ENCODE results near the gene FNIP2. TPM values are rescaled to one million over a fixed set of nuclear protein-coding genes. Genes with fewer than 3 reads are reported as not detected.

Gene FNIP2
- total and polyA plus RNA-seq, 10 of the 15 experiments (the other 5 are each of a cell fraction or from before 2014, with no cell fraction given): 0.03 to 0.38 (median 0.15) TPM

DNA sequence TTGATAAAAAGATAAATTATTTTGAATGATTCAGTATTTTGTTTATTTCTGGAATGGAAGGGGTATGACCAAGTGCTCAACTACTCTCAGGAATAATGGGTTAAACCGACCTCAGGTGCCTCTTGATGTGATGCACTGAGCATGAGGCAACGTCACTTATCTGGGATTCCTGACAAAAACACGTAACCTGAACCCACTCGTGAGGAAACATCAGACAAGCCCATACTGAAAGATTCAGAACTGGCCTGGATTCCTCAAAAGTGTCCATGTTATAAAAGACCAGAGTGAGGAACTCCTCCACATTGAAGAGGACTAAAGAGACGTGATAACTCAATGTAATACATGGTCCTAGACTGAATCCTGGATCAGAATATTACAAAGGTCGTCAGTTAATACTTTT, 144.0 kb downstream of the FNIP2 start (continued):
- TF ChIP-seq, protein P1, sequence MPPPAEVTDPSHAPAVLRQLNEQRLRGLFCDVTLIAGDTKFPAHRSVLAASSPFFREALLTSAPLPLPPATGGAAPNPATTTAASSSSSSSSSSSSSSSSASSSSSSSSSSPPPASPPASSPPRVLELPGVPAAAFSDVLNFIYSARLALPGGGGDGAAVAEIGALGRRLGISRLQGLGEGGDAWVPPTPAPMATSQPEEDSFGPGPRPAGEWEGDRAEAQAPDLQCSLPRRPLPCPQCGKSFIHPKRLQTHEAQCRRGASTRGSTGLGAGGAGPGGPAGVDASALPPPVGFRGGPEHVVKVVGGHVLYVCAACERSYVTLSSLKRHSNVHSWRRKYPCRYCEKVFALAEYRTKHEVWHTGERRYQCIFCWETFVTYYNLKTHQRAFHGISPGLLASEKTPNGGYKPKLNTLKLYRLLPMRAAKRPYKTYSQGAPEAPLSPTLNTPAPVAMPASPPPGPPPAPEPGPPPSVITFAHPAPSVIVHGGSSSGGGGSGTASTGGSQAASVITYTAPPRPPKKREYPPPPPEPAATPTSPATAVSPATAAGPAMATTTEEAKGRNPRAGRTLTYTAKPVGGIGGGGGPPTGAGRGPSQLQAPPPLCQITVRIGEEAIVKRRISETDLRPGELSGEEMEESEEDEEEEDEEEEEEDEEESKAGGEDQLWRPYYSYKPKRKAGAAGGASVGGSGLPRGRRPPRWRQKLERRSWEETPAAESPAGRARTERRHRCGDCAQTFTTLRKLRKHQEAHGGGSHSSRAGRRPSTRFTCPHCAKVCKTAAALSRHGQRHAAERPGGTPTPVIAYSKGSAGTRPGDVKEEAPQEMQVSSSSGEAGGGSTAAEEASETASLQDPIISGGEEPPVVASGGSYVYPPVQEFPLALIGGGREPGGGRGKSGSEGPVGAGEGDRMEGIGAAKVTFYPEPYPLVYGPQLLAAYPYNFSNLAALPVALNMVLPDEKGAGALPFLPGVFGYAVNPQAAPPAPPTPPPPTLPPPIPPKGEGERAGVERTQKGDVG (CRISPR knock-in tag; IDR thresholded peaks at IDR 0.05): no peak
- TF ChIP-seq NRF1 (conservative IDR thresholded peaks at IDR 0.05; ENCODE audit: low read depth, low read length): no peak

DNA sequence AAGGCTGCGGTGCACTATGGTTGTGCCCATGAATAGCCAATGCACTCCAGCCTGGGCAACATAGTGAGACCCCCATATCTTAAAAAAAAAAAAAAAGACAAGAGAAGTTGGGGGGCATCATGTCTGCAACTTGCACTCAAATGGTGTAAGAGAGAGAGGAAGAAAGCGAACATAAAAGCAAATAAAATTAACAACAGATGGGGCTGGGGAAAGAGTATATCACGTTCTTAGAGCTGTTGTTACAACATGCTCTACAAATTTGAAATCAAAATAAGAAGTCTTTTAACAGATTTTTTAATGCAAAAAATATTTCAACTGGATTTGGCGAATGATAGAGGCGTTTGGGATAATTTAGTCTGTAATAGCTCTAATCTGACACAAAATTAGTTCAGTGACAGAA, 144.9 kb downstream of the FNIP2 start:
- Histone ChIP-seq H3K4me3 (no peak overlapping the region), H3K9ac (ENCODE audit: control insufficient read depth, insufficient read depth, low read length) (no peak overlapping the region), H3K4me2 (ENCODE audit: control insufficient read depth, insufficient read depth) (no peak overlapping the region), H3K79me2 (ENCODE audit: control insufficient read depth, insufficient read depth, low read length) (no peaks in the 10 kb centered on the region), H3K9me3 (replicated peaks; ENCODE audit: control insufficient read depth, insufficient read depth, low read length) (no peaks in the 10 kb centered on the region), H3K27ac (ENCODE audit: control insufficient read depth, insufficient read depth) (no peak overlapping the region), H3K27me3 (replicated peaks in 1 of 2; ENCODE audit: control insufficient read depth in 2 of 2, insufficient read depth in 2 of 2, low read length in 1 of 2) (no peaks in the 10 kb centered on the region), H2AFZ (ENCODE audit: control insufficient read depth, low read depth, low read length) (no peak overlapping the region), H4K20me1 (ENCODE audit: control insufficient read depth, insufficient read depth) (no peaks in the 10 kb centered on the region), H3K4me1 (ENCODE audit: control insufficient read depth, insufficient read depth, low read length) (no peaks in the 10 kb centered on the region), H3K36me3 (ENCODE audit: control insufficient read depth in 2 of 2, insufficient read depth in 2 of 2, low read length in 1 of 2) (no peaks in the 10 kb centered on the region)
- POLR2A ChIA-PET: interaction anchor here (0.6 kb wide), 1 partner anchor 648 kb away, joined by 3 read pairs; no protein-coding TSS in a partner anchor
- no peak for DNase-seq (ENCODE audit: low read depth, low spot score)
- no TSS peak for BruUV-seq (replicated peaks)
- CTCF ChIA-PET: no interaction called here
- in situ Hi-C loops (cut with MboI) (no loop called here), intact Hi-C loops (cut with micrococcal nuclease; ENCODE audit: unreplicated experiment) (no loop called here)
- no peak for FAIRE-seq
- ATAC-seq: no peak
- TF ChIP-seq SP1 (IDR thresholded peaks at IDR 0.05; ENCODE audit: low read depth, low read length): no peak
- TF ChIP-seq MYC (IDR thresholded peaks at IDR 0.05; ENCODE audit: insufficient read depth, insufficient read length, insufficient replicate concordance, low read length, severe bottlenecking): no peak
- TF ChIP-seq REST (IDR thresholded peaks at IDR 0.05; ENCODE audit: low read depth, low read length): no peak
- no peak for TF ChIP-seq FOXK2 (IDR thresholded peaks at IDR 0.05)
- TF ChIP-seq, protein P2, sequence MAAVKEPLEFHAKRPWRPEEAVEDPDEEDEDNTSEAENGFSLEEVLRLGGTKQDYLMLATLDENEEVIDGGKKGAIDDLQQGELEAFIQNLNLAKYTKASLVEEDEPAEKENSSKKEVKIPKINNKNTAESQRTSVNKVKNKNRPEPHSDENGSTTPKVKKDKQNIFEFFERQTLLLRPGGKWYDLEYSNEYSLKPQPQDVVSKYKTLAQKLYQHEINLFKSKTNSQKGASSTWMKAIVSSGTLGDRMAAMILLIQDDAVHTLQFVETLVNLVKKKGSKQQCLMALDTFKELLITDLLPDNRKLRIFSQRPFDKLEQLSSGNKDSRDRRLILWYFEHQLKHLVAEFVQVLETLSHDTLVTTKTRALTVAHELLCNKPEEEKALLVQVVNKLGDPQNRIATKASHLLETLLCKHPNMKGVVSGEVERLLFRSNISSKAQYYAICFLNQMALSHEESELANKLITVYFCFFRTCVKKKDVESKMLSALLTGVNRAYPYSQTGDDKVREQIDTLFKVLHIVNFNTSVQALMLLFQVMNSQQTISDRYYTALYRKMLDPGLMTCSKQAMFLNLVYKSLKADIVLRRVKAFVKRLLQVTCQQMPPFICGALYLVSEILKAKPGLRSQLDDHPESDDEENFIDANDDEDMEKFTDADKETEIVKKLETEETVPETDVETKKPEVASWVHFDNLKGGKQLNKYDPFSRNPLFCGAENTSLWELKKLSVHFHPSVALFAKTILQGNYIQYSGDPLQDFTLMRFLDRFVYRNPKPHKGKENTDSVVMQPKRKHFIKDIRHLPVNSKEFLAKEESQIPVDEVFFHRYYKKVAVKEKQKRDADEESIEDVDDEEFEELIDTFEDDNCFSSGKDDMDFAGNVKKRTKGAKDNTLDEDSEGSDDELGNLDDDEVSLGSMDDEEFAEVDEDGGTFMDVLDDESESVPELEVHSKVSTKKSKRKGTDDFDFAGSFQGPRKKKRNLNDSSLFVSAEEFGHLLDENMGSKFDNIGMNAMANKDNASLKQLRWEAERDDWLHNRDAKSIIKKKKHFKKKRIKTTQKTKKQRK (IDR thresholded peaks at IDR 0.05; ENCODE audit: low read depth, low read length): no peak
- no peak for TF ChIP-seq HCFC1 (IDR thresholded peaks at IDR 0.05; ENCODE audit: low read length)
- TF ChIP-seq RAD21 (IDR thresholded peaks at IDR 0.05; ENCODE audit: insufficient read depth, low read depth, low read length): no peak
- no peak for TF ChIP-seq GABPA (IDR thresholded peaks at IDR 0.05; ENCODE audit: low read depth)
- TF ChIP-seq SMARCA5 (IDR thresholded peaks at IDR 0.05): no peak
- SMC1A ChIA-PET (ENCODE audit: uncharacterized antibody, unreplicated experiment): interaction anchor here (0.9 to 3.5 kb wide), 3 partner anchors 9 to 200 kb away, joined by 3 to 18 read pairs (median 10); no protein-coding TSS in a partner anchor
- WGBS (ENCODE audit: insufficient coverage, insufficient replicate concordance, low lambda C conversion rate, missing lambda C conversion rate): 40% methylated on average over 5 of the region's 5 CpGs
- RAD21 ChIA-PET (ENCODE audit: unreplicated experiment): no interaction called here

Data from GM12878 (cell line).